Fibroblast of lung (primary cell): ENCODE data around the gene MPDZ. TPM values are rescaled to one million over a fixed set of nuclear protein-coding genes. Genes with fewer than 3 reads are reported as not detected.

Source experiments
- DNase-seq, 2 donors: peaks; one replicate each; pipeline versions ENCODE4 v3.0.0 to v3.0.0-alpha.2; 2010; ENCODE audit warnings: low read depth in 2 of 2
- H2AFZ ChIP-seq: 2 replicates; pipeline ENCODE4 v1.5.1; 2012; ENCODE audit warnings: low read length, control low read depth, inconsistent platforms
- H3K27ac ChIP-seq: 2 replicates; pipeline ENCODE4 v1.5.1; 2011; ENCODE audit warnings: low read length, control low read depth; ENCODE audit not compliant: insufficient read depth
- H3K27me3 ChIP-seq: 2 replicates; pipeline ENCODE4 v1.5.1; 2011; ENCODE audit warnings: mild to moderate bottlenecking, low read length; ENCODE audit not compliant: control insufficient read depth, insufficient read depth
- H3K36me3 ChIP-seq: 2 replicates; pipeline ENCODE4 v1.5.1; 2011; ENCODE audit warnings: low read length; ENCODE audit not compliant: control insufficient read depth, insufficient read depth
- H3K4me1 ChIP-seq: 2 replicates; pipeline ENCODE4 v1.5.1; 2011; ENCODE audit warnings: low read length; ENCODE audit not compliant: control insufficient read depth, insufficient read depth; ENCODE audit errors: extremely low read depth
- H3K4me2 ChIP-seq: 2 replicates; pipeline ENCODE4 v1.5.1; 2011; ENCODE audit warnings: low read length, control low read depth; ENCODE audit not compliant: insufficient read depth; ENCODE audit errors: extremely low read depth
- H3K4me3 ChIP-seq, 4 experiments: fragments of 200-600 bp in 1 of 4; sonication (generic) in 1 of 4; replicated peaks in 1 of 4; 2 replicates each; pipeline ENCODE4 v1.5.1; 2011 to 2016; ENCODE audit warnings: low read length in 4 of 4, low read depth in 3 of 4, mild to moderate bottlenecking in 3 of 4, control low read depth in 2 of 4, inconsistent platforms in 1 of 4, mixed read lengths in 1 of 4; ENCODE audit not compliant: insufficient read depth in 1 of 4; ENCODE audit errors: control extremely low read depth in 1 of 4
- H3K79me2 ChIP-seq: 2 replicates; pipeline ENCODE4 v1.5.1; 2012; ENCODE audit warnings: mild to moderate bottlenecking, low read length, inconsistent platforms; ENCODE audit not compliant: control insufficient read depth, insufficient read depth
- H3K9ac ChIP-seq: 2 replicates; pipeline ENCODE4 v1.5.1; 2011; ENCODE audit warnings: mild to moderate bottlenecking, low read length, control low read depth; ENCODE audit not compliant: insufficient read depth
- H3K9me3 ChIP-seq: 2 replicates; pipeline ENCODE4 v1.5.1; 2012; ENCODE audit warnings: low read depth, low read length; ENCODE audit not compliant: control insufficient read depth, insufficient read depth
- H4K20me1 ChIP-seq: 2 replicates; pipeline ENCODE4 v1.5.1; 2011; ENCODE audit warnings: low read length; ENCODE audit not compliant: control insufficient read depth, insufficient read depth; ENCODE audit errors: extremely low read depth
- EZH2 ChIP-seq: IDR thresholded peaks from 2 replicates; pipeline ENCODE4 v1.5.1; 2012; ENCODE audit warnings: low read length, control low read depth, mild to moderate bottlenecking; ENCODE audit errors: missing control alignments
- polyA plus RNA-seq, 2 donors: library from polyadenylated mRNA; depleted of rRNA in 1 of 2; stranded (reverse) in 1 of 2; unstranded in 1 of 2; fragments of >200 nt; gene quantifications; 2 replicates each; pipeline ENCODE4 v1.2.1, GENCODE V29; 2011 to 2012; ENCODE audit warnings: missing spikeins in 1 of 2
- total RNA-seq: library from RNA; depleted of rRNA; stranded (reverse); fragments of >200 nt; gene quantifications from 2 replicates; pipeline ENCODE4 v1.2.1, GENCODE V29; 2014
- TF ChIP-seq, protein P1 (sequence below), 2 donors: IDR thresholded peaks in 1 of 2; conservative IDR thresholded peaks in 1 of 2; 1 replicate in 1 of 2; 2 replicates in 1 of 2; pipeline ENCODE4 v1.5.1; 2011 to 2012; ENCODE audit warnings: low read length in 2 of 2, control low read depth in 1 of 2, inconsistent platforms in 1 of 2, low read depth in 1 of 2, mild to moderate bottlenecking in 1 of 2

MPDZ gene
- total and polyA plus RNA-seq, 2 donors (not counting 1 experiment from before 2014, with no cell fraction given): 28.9 to 66.9 TPM

DNA sequence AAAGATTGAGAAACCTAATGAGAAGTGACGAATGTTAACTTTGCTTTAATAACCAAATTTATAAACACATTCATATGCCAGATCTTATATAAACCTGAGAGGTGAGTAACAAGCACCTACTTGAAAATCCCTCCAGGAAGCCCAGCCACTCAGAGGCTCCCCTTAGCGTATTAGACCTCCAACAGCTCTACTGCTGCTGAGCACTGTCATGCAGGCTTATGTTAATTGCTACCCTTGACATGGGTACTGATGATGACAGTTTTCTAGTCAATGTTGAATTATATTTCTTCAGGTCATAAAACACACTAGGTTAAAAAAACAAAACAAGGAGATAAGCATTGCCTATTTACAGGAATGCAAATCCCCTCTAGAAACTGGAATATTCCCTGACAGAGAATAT is 161.2 kb downstream of the MPDZ start:
- Histone ChIP-seq H3K27me3 (no peaks in the 10 kb centered on the region), H3K9me3 (no peaks in the 10 kb centered on the region), H3K27ac (no peak overlapping the region), H3K9ac (no peak overlapping the region), H3K4me1 (peaks cover 4% of the 10 kb centered on the region), H3K36me3 (no peaks in the 10 kb centered on the region), H3K4me3 (no peak overlapping the region), H3K4me2 (no peak overlapping the region), H2AFZ (no peak overlapping the region), H3K79me2 (no peaks in the 10 kb centered on the region), H4K20me1 (no peaks in the 10 kb centered on the region)
- no peak for DNase-seq
- no peak for TF ChIP-seq EZH2
- TF ChIP-seq, protein P1, sequence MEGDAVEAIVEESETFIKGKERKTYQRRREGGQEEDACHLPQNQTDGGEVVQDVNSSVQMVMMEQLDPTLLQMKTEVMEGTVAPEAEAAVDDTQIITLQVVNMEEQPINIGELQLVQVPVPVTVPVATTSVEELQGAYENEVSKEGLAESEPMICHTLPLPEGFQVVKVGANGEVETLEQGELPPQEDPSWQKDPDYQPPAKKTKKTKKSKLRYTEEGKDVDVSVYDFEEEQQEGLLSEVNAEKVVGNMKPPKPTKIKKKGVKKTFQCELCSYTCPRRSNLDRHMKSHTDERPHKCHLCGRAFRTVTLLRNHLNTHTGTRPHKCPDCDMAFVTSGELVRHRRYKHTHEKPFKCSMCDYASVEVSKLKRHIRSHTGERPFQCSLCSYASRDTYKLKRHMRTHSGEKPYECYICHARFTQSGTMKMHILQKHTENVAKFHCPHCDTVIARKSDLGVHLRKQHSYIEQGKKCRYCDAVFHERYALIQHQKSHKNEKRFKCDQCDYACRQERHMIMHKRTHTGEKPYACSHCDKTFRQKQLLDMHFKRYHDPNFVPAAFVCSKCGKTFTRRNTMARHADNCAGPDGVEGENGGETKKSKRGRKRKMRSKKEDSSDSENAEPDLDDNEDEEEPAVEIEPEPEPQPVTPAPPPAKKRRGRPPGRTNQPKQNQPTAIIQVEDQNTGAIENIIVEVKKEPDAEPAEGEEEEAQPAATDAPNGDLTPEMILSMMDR (conservative IDR thresholded peaks at IDR 0.05 in 1 of 2, IDR thresholded peaks at IDR 0.05 in 1 of 2; ENCODE audit: low read depth in 1 of 2, low read length in 2 of 2): no peak

DNA sequence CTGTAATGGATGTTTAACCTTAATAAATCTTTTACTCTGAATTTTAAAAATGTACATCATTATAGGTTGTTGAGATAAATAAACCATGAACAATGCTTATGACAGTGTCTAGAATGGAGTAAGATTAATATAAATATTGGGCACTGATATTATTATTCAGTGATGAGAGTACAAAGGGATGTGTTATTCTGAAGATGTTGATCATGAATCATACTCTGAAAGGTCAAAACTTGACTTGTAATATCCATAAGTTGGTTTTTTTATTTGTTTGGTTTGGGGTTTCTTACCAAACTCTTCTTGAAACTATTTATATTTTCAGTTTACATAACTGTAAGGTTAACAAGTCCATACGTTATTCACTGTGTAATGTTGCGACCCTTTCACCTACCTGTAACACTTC is 163.2 kb downstream of the MPDZ start:
- Histone ChIP-seq H2AFZ (no peak overlapping the region), H3K9ac (no peak overlapping the region), H3K27me3 (no peaks in the 10 kb centered on the region), H3K9me3 (no peaks in the 10 kb centered on the region), H4K20me1 (no peaks in the 10 kb centered on the region), H3K79me2 (no peaks in the 10 kb centered on the region), H3K27ac (no peak overlapping the region), H3K4me1 (peaks cover 4% of the 10 kb centered on the region), H3K4me3 (no peak overlapping the region), H3K4me2 (no peak overlapping the region), H3K36me3 (no peaks in the 10 kb centered on the region)
- DNase-seq: no peak
- TF ChIP-seq EZH2: no peak
- TF ChIP-seq, protein P1 (conservative IDR thresholded peaks at IDR 0.05 in 1 of 2, IDR thresholded peaks at IDR 0.05 in 1 of 2; ENCODE audit: low read depth in 1 of 2, low read length in 2 of 2): no peak

DNA sequence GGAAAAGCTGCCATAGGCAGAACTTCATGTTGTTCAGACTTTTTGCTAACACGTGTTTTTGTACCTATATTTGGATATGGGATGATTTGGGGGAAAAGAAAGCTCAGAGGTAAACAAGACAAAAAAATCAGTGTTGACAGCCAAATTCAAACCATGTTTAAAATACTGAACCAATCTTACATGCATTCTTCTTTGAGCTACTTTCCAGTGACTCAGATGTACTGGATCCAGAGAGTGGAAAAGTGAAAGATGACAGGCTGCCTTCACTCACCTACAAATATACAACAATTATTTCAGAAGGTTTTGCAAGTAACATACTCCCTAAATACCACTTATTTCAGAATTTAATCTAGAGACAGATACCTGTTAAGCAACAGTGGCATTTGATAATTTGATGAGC is 165.7 kb downstream of the MPDZ start:
- H4K20me1 ChIP-seq: no peaks in the 10 kb centered on the region
- peak; percentile 22 to 24 for DNase-seq
- H3K27ac ChIP-seq: no peak overlapping the region
- no peak overlapping the region for H3K4me3 ChIP-seq
- no peaks in the 10 kb centered on the region for H3K79me2 ChIP-seq
- no peak overlapping the region for H3K9ac ChIP-seq
- no peak for TF ChIP-seq EZH2
- TF ChIP-seq, protein P1 (conservative IDR thresholded peaks at IDR 0.05 in 1 of 2, IDR thresholded peaks at IDR 0.05 in 1 of 2; ENCODE audit: low read depth in 1 of 2, low read length in 2 of 2): no peak
- H3K9me3 ChIP-seq: no peaks in the 10 kb centered on the region
- peaks cover 2% of the 10 kb centered on the region for H3K36me3 ChIP-seq
- H2AFZ ChIP-seq: no peak overlapping the region
- H3K4me2 ChIP-seq: peak overlapping the region; percentile 29
- no peaks in the 10 kb centered on the region for H3K27me3 ChIP-seq
- peaks cover 4% of the 10 kb centered on the region for H3K4me1 ChIP-seq
